ENCODE results near the gene HAPLN1.
A peak's percentile ranks its signal among the peaks of the same experiment; 100 is the strongest.

Gene HAPLN1

GRCh38 chr5:83688281-83688680, 32.4 kb downstream of the HAPLN1 start:
- DNase-seq (ENCODE audit: low spot score) = no peak
- H3K4me3 ChIP-seq (ENCODE audit: low read length in 2 of 2) = no peak overlapping the region
- H3K9ac ChIP-seq (ENCODE audit: low read depth, low read length, poor library complexity) = no peak overlapping the region
- no peaks in the 10 kb centered on the region for H3K9me3 ChIP-seq (replicated peaks in 1 of 2; ENCODE audit: control insufficient read depth in 2 of 2, insufficient read depth in 1 of 2, low read depth in 1 of 2, low read length in 2 of 2)
- H3K36me3 ChIP-seq (replicated peaks in 1 of 2; ENCODE audit: control insufficient read depth in 2 of 2, insufficient read depth in 2 of 2, low read length in 2 of 2) = no peaks in the 10 kb centered on the region
- H3K18ac ChIP-seq (ENCODE audit: low read length) = no peak overlapping the region
- WGBS, 2 donors (ENCODE audit: extremely low coverage in 2 of 2, insufficient read length in 2 of 2, insufficient replicate concordance in 1 of 2) = no CpG with 5 or more reads among the region's 4 CpGs
- no peak overlapping the region for H2BK12ac ChIP-seq (ENCODE audit: low read length)
- no peak overlapping the region for H3K27ac ChIP-seq (replicated peaks; ENCODE audit: low read length)
- no peaks in the 10 kb centered on the region for H3K79me1 ChIP-seq (ENCODE audit: low read depth, low read length)
- H3K27me3 ChIP-seq (ENCODE audit: control insufficient read depth in 3 of 3, insufficient read depth in 3 of 3, low read depth in 1 of 3, low read length in 3 of 3) = no peaks in the 10 kb centered on the region
- no peak overlapping the region for H2AFZ ChIP-seq (ENCODE audit: low read length)
- H3K4ac ChIP-seq (ENCODE audit: low read length) = no peak overlapping the region
- H3K23ac ChIP-seq (ENCODE audit: low read depth, low read length, poor library complexity) = no peak overlapping the region
- no peak overlapping the region for H2AK5ac ChIP-seq (ENCODE audit: low read depth, low read length)
- no peak overlapping the region for H4K8ac ChIP-seq (ENCODE audit: low read depth, low read length)
- H2BK120ac ChIP-seq (ENCODE audit: low read depth, low read length) = no peak overlapping the region
- no peak overlapping the region for H2BK15ac ChIP-seq (ENCODE audit: low read length)
- peaks cover 3 to 7% of the 10 kb centered on the region in 2 donors for H3K4me1 ChIP-seq (ENCODE audit: control insufficient read depth in 2 of 2, insufficient read depth in 1 of 2, low read depth in 1 of 2, low read length in 2 of 2)
- H3K4me2 ChIP-seq (ENCODE audit: insufficient read depth, low read length, poor library complexity, severe bottlenecking) = no peak overlapping the region
- H4K91ac ChIP-seq (ENCODE audit: low read depth, low read length, poor library complexity) = no peak overlapping the region
- no peak overlapping the region for H2BK5ac ChIP-seq (ENCODE audit: low read length)
- no peak overlapping the region for H3K14ac ChIP-seq (ENCODE audit: low read length)

GRCh38 chr5:83687124-83687619, 33.5 kb downstream of the HAPLN1 start:
- Histone ChIP-seq H2AK5ac (ENCODE audit: low read depth, low read length) (no peak overlapping the region), H3K4me1 (ENCODE audit: control insufficient read depth in 2 of 2, insufficient read depth in 1 of 2, low read depth in 1 of 2, low read length in 2 of 2) (peaks cover 3 to 7% of the 10 kb centered on the region in 2 donors), H2BK12ac (ENCODE audit: low read length) (no peak overlapping the region), H3K4ac (ENCODE audit: low read length) (no peak overlapping the region), H4K91ac (ENCODE audit: low read depth, low read length, poor library complexity) (no peak overlapping the region), H3K23ac (ENCODE audit: low read depth, low read length, poor library complexity) (no peak overlapping the region), H2BK120ac (ENCODE audit: low read depth, low read length) (no peak overlapping the region), H3K27ac (replicated peaks; ENCODE audit: low read length) (no peak overlapping the region), H4K8ac (ENCODE audit: low read depth, low read length) (no peak overlapping the region), H2BK5ac (ENCODE audit: low read length) (no peak overlapping the region), H3K79me1 (ENCODE audit: low read depth, low read length) (no peaks in the 10 kb centered on the region), H3K18ac (ENCODE audit: low read length) (no peak overlapping the region), H2BK15ac (ENCODE audit: low read length) (no peak overlapping the region), H3K4me3 (ENCODE audit: low read length in 2 of 2) (no peak overlapping the region), H2AFZ (ENCODE audit: low read length) (no peak overlapping the region), H3K9me3 (replicated peaks in 1 of 2; ENCODE audit: control insufficient read depth in 2 of 2, insufficient read depth in 1 of 2, low read depth in 1 of 2, low read length in 2 of 2) (no peaks in the 10 kb centered on the region), H3K4me2 (ENCODE audit: insufficient read depth, low read length, poor library complexity, severe bottlenecking) (no peak overlapping the region), H3K27me3 (ENCODE audit: control insufficient read depth in 3 of 3, insufficient read depth in 3 of 3, low read depth in 1 of 3, low read length in 3 of 3) (no peaks in the 10 kb centered on the region), H3K9ac (ENCODE audit: low read depth, low read length, poor library complexity) (no peak overlapping the region), H3K36me3 (replicated peaks in 1 of 2; ENCODE audit: control insufficient read depth in 2 of 2, insufficient read depth in 2 of 2, low read length in 2 of 2) (no peaks in the 10 kb centered on the region), H3K14ac (ENCODE audit: low read length) (no peak overlapping the region)
- no CpG with 5 or more reads among the region's 2 CpGs for WGBS, 2 donors (ENCODE audit: extremely low coverage in 2 of 2, insufficient read length in 2 of 2, insufficient replicate concordance in 1 of 2)
- no peak for DNase-seq (ENCODE audit: low spot score)

- Histone ChIP-seq H3K9me3 (replicated peaks in 1 of 2; ENCODE audit: control insufficient read depth in 2 of 2, insufficient read depth in 1 of 2, low read depth in 1 of 2, low read length in 2 of 2) (no peaks in the 10 kb centered on the region), H3K4me3 (ENCODE audit: low read length in 2 of 2) (no peak overlapping the region), H3K23ac (ENCODE audit: low read depth, low read length, poor library complexity) (no peak overlapping the region), H3K36me3 (replicated peaks in 1 of 2; ENCODE audit: control insufficient read depth in 2 of 2, insufficient read depth in 2 of 2, low read length in 2 of 2) (no peaks in the 10 kb centered on the region), H3K27ac (replicated peaks; ENCODE audit: low read length) (no peak overlapping the region), H2AFZ (ENCODE audit: low read length) (no peak overlapping the region), H4K91ac (ENCODE audit: low read depth, low read length, poor library complexity) (no peak overlapping the region), H4K8ac (ENCODE audit: low read depth, low read length) (no peak overlapping the region), H2BK15ac (ENCODE audit: low read length) (no peak overlapping the region), H3K9ac (ENCODE audit: low read depth, low read length, poor library complexity) (no peak overlapping the region), H2BK12ac (ENCODE audit: low read length) (no peak overlapping the region), H3K18ac (ENCODE audit: low read length) (no peak overlapping the region), H2AK5ac (ENCODE audit: low read depth, low read length) (no peak overlapping the region), H2BK120ac (ENCODE audit: low read depth, low read length) (no peak overlapping the region), H3K79me1 (ENCODE audit: low read depth, low read length) (no peaks in the 10 kb centered on the region), H3K27me3 (ENCODE audit: control insufficient read depth in 3 of 3, insufficient read depth in 3 of 3, low read depth in 1 of 3, low read length in 3 of 3) (no peaks in the 10 kb centered on the region), H3K4me2 (ENCODE audit: insufficient read depth, low read length, poor library complexity, severe bottlenecking) (no peak overlapping the region), H3K4me1 (ENCODE audit: control insufficient read depth in 2 of 2, insufficient read depth in 1 of 2, low read depth in 1 of 2, low read length in 2 of 2) (peaks cover 3 to 7% of the 10 kb centered on the region in 2 donors), H3K14ac (ENCODE audit: low read length) (no peak overlapping the region), H2BK5ac (ENCODE audit: low read length) (no peak overlapping the region), H3K4ac (ENCODE audit: low read length) (no peak overlapping the region)
- no peak for DNase-seq (ENCODE audit: low spot score)
- no CpG with 5 or more reads among the region's 2 CpGs for WGBS, 2 donors (ENCODE audit: extremely low coverage in 2 of 2, insufficient read length in 2 of 2, insufficient replicate concordance in 1 of 2)
Measured at GRCh38 chr5:83686251-83686650, 34.4 kb downstream of the HAPLN1 start.

- Histone ChIP-seq H3K27me3 (ENCODE audit: control insufficient read depth in 3 of 3, insufficient read depth in 3 of 3, low read depth in 1 of 3, low read length in 3 of 3) (no peaks in the 10 kb centered on the region), H3K23ac (ENCODE audit: low read depth, low read length, poor library complexity) (no peak overlapping the region), H2BK5ac (ENCODE audit: low read length) (no peak overlapping the region), H3K4me1 (ENCODE audit: control insufficient read depth in 2 of 2, insufficient read depth in 1 of 2, low read depth in 1 of 2, low read length in 2 of 2) (peaks cover 3 to 7% of the 10 kb centered on the region in 2 donors), H2AK5ac (ENCODE audit: low read depth, low read length) (no peak overlapping the region), H3K9me3 (replicated peaks in 1 of 2; ENCODE audit: control insufficient read depth in 2 of 2, insufficient read depth in 1 of 2, low read depth in 1 of 2, low read length in 2 of 2) (no peaks in the 10 kb centered on the region), H4K8ac (ENCODE audit: low read depth, low read length) (no peak overlapping the region), H3K4ac (ENCODE audit: low read length) (no peak overlapping the region), H2BK12ac (ENCODE audit: low read length) (no peak overlapping the region), H3K9ac (ENCODE audit: low read depth, low read length, poor library complexity) (no peak overlapping the region), H3K36me3 (replicated peaks in 1 of 2; ENCODE audit: control insufficient read depth in 2 of 2, insufficient read depth in 2 of 2, low read length in 2 of 2) (no peaks in the 10 kb centered on the region), H4K91ac (ENCODE audit: low read depth, low read length, poor library complexity) (no peak overlapping the region), H3K4me2 (ENCODE audit: insufficient read depth, low read length, poor library complexity, severe bottlenecking) (no peak overlapping the region), H3K79me1 (ENCODE audit: low read depth, low read length) (no peaks in the 10 kb centered on the region), H2BK15ac (ENCODE audit: low read length) (no peak overlapping the region), H2BK120ac (ENCODE audit: low read depth, low read length) (no peak overlapping the region), H3K4me3 (ENCODE audit: low read length in 2 of 2) (no peak overlapping the region), H3K18ac (ENCODE audit: low read length) (no peak overlapping the region), H2AFZ (ENCODE audit: low read length) (peak overlapping the region; percentile 57), H3K27ac (replicated peaks; ENCODE audit: low read length) (no peak overlapping the region), H3K14ac (ENCODE audit: low read length) (no peak overlapping the region)
- no CpG with 5 or more reads among the region's 2 CpGs for WGBS, 2 donors (ENCODE audit: extremely low coverage in 2 of 2, insufficient read length in 2 of 2, insufficient replicate concordance in 1 of 2)
- DNase-seq (ENCODE audit: low spot score) = no peak
Measured at GRCh38 chr5:83683836-83684235, 36.8 kb downstream of the HAPLN1 start.
